Trophoblast cell (in vitro differentiated cells and primary cell): ENCODE data around the gene PALLD.
A peak's percentile ranks its signal among the peaks of the same experiment; 100 is the strongest.

Experiments
- DNase-seq, 2 donors: peaks; one replicate each; pipeline ENCODE4 v3.0.0-alpha.2; 2016
- H2AFZ ChIP-seq: 2 replicates; pipeline ENCODE4 v1.6.1; 2013; ENCODE audit warnings: low read length, moderate library complexity, mild to moderate bottlenecking; ENCODE audit not compliant: insufficient read depth, poor library complexity
- H2AK5ac ChIP-seq: 2 replicates; pipeline ENCODE4 v1.6.1; 2013; ENCODE audit warnings: mild to moderate bottlenecking, low read length
- H2BK120ac ChIP-seq: 2 replicates; pipeline ENCODE4 v1.6.1; 2013; ENCODE audit warnings: low read length, mild to moderate bottlenecking, moderate library complexity; ENCODE audit not compliant: insufficient read depth, poor library complexity
- H2BK12ac ChIP-seq: 2 replicates; pipeline ENCODE4 v1.6.1; 2013; ENCODE audit warnings: mild to moderate bottlenecking, low read length, moderate library complexity
- H2BK5ac ChIP-seq: 2 replicates; pipeline ENCODE4 v1.6.1; 2013; ENCODE audit warnings: low read length, low read depth, moderate library complexity, mild to moderate bottlenecking; ENCODE audit not compliant: poor library complexity
- H3K14ac ChIP-seq: 2 replicates; pipeline ENCODE4 v1.6.1; 2013; ENCODE audit warnings: mild to moderate bottlenecking, low read length
- H3K18ac ChIP-seq: 2 replicates; pipeline ENCODE4 v1.6.1; 2013; ENCODE audit warnings: mild to moderate bottlenecking, low read length
- H3K23ac ChIP-seq: 2 replicates; pipeline ENCODE4 v1.6.1; 2013; ENCODE audit warnings: low read length
- H3K27ac ChIP-seq: 2 replicates; pipeline ENCODE4 v1.5.1; 2013; ENCODE audit warnings: low read depth, mild to moderate bottlenecking, inconsistent platforms, low read length, moderate library complexity
- H3K27me3 ChIP-seq: 2 replicates; pipeline ENCODE4 v1.6.1; 2013; ENCODE audit warnings: inconsistent platforms, mild to moderate bottlenecking, low read length, moderate library complexity; ENCODE audit not compliant: insufficient read depth
- H3K36me3 ChIP-seq, 2 experiments: 1 replicate in 1 of 2; 2 replicates in 1 of 2; pipeline ENCODE4 v1.6.1; 2013; ENCODE audit warnings: low read length in 2 of 2, mild to moderate bottlenecking in 2 of 2, moderate library complexity in 1 of 2; ENCODE audit not compliant: insufficient read depth in 2 of 2, control insufficient read depth in 1 of 2
- H3K4ac ChIP-seq: 2 replicates; pipeline ENCODE4 v1.6.1; 2013; ENCODE audit warnings: low read depth, mild to moderate bottlenecking, low read length, moderate library complexity
- H3K4me1 ChIP-seq, 2 experiments: 1 replicate in 1 of 2; 2 replicates in 1 of 2; pipeline ENCODE4 v1.6.1; 2013; ENCODE audit warnings: low read length in 2 of 2, mild to moderate bottlenecking in 2 of 2, moderate library complexity in 1 of 2; ENCODE audit not compliant: insufficient read depth in 2 of 2, control insufficient read depth in 1 of 2
- H3K4me2 ChIP-seq: 2 replicates; pipeline ENCODE4 v1.6.1; 2013; ENCODE audit warnings: inconsistent platforms, mild to moderate bottlenecking, low read length, moderate library complexity
- H3K4me3 ChIP-seq: 2 replicates; pipeline ENCODE4 v1.5.1; 2013; ENCODE audit warnings: mild to moderate bottlenecking, low read depth, low read length, inconsistent platforms
- H3K79me1 ChIP-seq: one replicate; pipeline ENCODE4 v1.6.1; 2013; ENCODE audit warnings: low read length
- H3K79me2 ChIP-seq: 2 replicates; pipeline ENCODE4 v1.6.1; 2013; ENCODE audit warnings: low read length, mild to moderate bottlenecking; ENCODE audit not compliant: control insufficient read depth, insufficient read depth, poor library complexity
- H3K9ac ChIP-seq: 2 replicates; pipeline ENCODE4 v1.6.1; 2013; ENCODE audit warnings: mild to moderate bottlenecking, low read length
- H3K9me3 ChIP-seq: 2 replicates; pipeline ENCODE4 v1.6.1; 2013; ENCODE audit warnings: low read depth, mild to moderate bottlenecking, control low read depth, inconsistent platforms, low read length; ENCODE audit not compliant: insufficient read depth
- H4K12ac ChIP-seq: 2 replicates; pipeline ENCODE4 v1.6.1; 2013; ENCODE audit warnings: low read depth, mild to moderate bottlenecking, low read length, moderate library complexity
- H4K8ac ChIP-seq: 2 replicates; pipeline ENCODE4 v1.6.1; 2013; ENCODE audit warnings: low read depth, mild to moderate bottlenecking, low read length, moderate library complexity
- H4K91ac ChIP-seq: one replicate; pipeline ENCODE4 v1.6.1; 2013; ENCODE audit warnings: low read depth, mild to moderate bottlenecking, low read length, moderate library complexity
- WGBS: extraction: QIAGEN DNeasy Blood & Tissue Kit; methylation state at CpG from one replicate; pipeline ENCODE4 v1.1.7; 2013; ENCODE audit warnings: missing lambda C conversion rate; ENCODE audit not compliant: insufficient read length, insufficient coverage; ENCODE audit errors: extremely low coverage; 5-methylcytosine and 5-hydroxymethylcytosine counted together

The PALLD gene

DNA sequence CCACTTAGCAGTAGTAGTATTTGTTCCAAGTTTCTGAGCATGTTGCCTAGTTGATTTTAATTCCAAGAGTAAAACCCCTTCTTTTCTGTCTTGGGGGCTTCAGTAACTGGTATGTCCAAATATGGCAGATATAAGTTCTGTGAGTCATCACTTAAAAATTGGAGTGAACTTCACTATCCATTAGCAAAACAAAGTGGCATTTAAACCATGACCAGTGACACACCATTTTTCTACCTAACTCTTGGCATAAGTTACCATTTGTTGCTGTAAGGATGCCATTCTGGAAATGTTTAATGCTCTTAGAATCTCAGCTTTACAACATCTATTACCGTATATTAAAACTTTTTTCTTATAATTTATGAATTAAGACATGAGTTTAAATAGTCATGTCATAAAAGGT is 411.2 kb downstream of the PALLD start:
- no peak overlapping the region for H4K91ac ChIP-seq
- no peak overlapping the region for H3K4ac ChIP-seq
- no peak overlapping the region for H2AFZ ChIP-seq
- H3K18ac ChIP-seq = no peak overlapping the region
- no peak overlapping the region for H2AK5ac ChIP-seq
- H3K14ac ChIP-seq = no peak overlapping the region
- H3K4me3 ChIP-seq = no peak overlapping the region
- H4K8ac ChIP-seq = no peak overlapping the region
- no peak overlapping the region for H3K9ac ChIP-seq
- H3K36me3 ChIP-seq = peaks cover 14 to 25% of the 10 kb centered on the region in 2 experiments
- no peak overlapping the region for H4K12ac ChIP-seq
- H2BK5ac ChIP-seq = no peak overlapping the region
- WGBS = no CpG with 5 or more reads among the region's 1 CpG
- H2BK120ac ChIP-seq = no peak overlapping the region
- no peak overlapping the region for H3K23ac ChIP-seq
- peaks cover 3 to 5% of the 10 kb centered on the region in 2 experiments for H3K4me1 ChIP-seq
- H2BK12ac ChIP-seq = no peak overlapping the region
- no peaks in the 10 kb centered on the region for H3K9me3 ChIP-seq
- H3K27ac ChIP-seq = peak overlapping the region; percentile 18
- no peak overlapping the region for H3K4me2 ChIP-seq
- no peaks in the 10 kb centered on the region for H3K27me3 ChIP-seq
- DNase-seq = peak in 1 of 2 donors; percentile 20
- H3K79me2 ChIP-seq = no peaks in the 10 kb centered on the region
- no peaks in the 10 kb centered on the region for H3K79me1 ChIP-seq

DNA sequence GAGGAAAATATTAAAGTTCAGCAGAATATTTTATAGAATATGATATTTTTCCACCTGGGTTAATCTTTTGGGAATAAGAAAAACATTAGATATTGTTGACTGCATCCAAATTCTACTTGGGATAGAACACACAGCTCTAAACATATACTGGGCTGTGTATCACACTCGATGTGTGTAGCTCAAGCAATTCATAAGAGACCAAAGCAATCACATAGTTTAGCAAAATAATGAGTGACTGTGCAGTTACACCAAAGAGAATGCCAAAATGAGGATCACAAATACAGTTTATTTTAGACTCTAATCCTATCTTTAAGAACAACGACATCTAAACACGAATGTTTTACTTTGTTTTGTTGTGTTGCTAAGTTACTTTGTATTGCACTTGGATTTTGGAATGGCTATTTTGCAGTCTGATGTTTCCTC is 412.0 kb downstream of the PALLD start:
- Histone ChIP-seq H3K9ac (no peak overlapping the region), H2BK5ac (no peak overlapping the region), H3K4me3 (no peak overlapping the region), H3K4me1 (peaks cover 3 to 5% of the 10 kb centered on the region in 2 experiments), H3K79me2 (no peaks in the 10 kb centered on the region), H4K91ac (no peak overlapping the region), H4K8ac (no peak overlapping the region), H3K27ac (no peak overlapping the region), H3K27me3 (no peaks in the 10 kb centered on the region), H3K79me1 (no peaks in the 10 kb centered on the region), H4K12ac (no peak overlapping the region), H3K9me3 (no peaks in the 10 kb centered on the region), H3K4me2 (no peak overlapping the region), H3K36me3 (peaks cover 16 to 24% of the 10 kb centered on the region in 2 experiments), H3K4ac (no peak overlapping the region), H3K23ac (no peak overlapping the region), H2BK120ac (no peak overlapping the region), H2BK12ac (no peak overlapping the region), H3K18ac (no peak overlapping the region), H2AK5ac (no peak overlapping the region), H3K14ac (no peak overlapping the region), H2AFZ (no peak overlapping the region)
- no CpG with 5 or more reads among the region's 3 CpGs for WGBS
- DNase-seq = peak in 1 of 2 donors; percentile 25

DNA sequence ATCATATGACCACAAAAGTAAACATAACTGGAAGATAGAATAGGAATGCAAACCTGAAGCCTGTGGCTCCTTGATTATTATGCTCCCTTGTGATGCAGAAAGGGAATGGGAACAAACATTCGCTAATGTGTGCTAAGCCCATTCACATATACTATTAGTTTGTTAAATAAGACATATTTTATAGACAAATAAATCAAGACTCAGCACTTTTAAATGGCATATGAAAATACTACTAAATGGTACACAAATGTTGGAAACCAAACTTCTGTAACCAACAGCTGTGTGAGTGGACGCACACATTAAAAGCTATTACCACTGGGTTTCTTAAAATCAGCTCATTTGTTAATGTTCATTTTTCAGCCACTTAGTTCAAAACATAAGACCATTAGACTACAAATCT is 417.2 kb downstream of the PALLD start:
- H4K91ac ChIP-seq = no peak overlapping the region
- no peak overlapping the region for H3K18ac ChIP-seq
- no peaks in the 10 kb centered on the region for H3K79me2 ChIP-seq
- WGBS = no CpG with 5 or more reads among the region's 2 CpGs
- no peaks in the 10 kb centered on the region for H3K4me1 ChIP-seq
- no peak overlapping the region for H2AFZ ChIP-seq
- no peak overlapping the region for H3K4me2 ChIP-seq
- H3K9me3 ChIP-seq = no peaks in the 10 kb centered on the region
- no peak overlapping the region for H2BK120ac ChIP-seq
- H3K9ac ChIP-seq = no peak overlapping the region
- H3K36me3 ChIP-seq = peaks cover 15 to 23% of the 10 kb centered on the region in 2 experiments
- no peak overlapping the region for H3K14ac ChIP-seq
- H3K79me1 ChIP-seq = no peaks in the 10 kb centered on the region
- no peak for DNase-seq
- no peaks in the 10 kb centered on the region for H3K27me3 ChIP-seq
- H4K8ac ChIP-seq = no peak overlapping the region
- H3K4ac ChIP-seq = no peak overlapping the region
- H4K12ac ChIP-seq = no peak overlapping the region
- H3K27ac ChIP-seq = no peak overlapping the region
- H2AK5ac ChIP-seq = no peak overlapping the region
- no peak overlapping the region for H2BK5ac ChIP-seq
- H3K23ac ChIP-seq = no peak overlapping the region
- no peak overlapping the region for H2BK12ac ChIP-seq
- H3K4me3 ChIP-seq = no peak overlapping the region

DNA sequence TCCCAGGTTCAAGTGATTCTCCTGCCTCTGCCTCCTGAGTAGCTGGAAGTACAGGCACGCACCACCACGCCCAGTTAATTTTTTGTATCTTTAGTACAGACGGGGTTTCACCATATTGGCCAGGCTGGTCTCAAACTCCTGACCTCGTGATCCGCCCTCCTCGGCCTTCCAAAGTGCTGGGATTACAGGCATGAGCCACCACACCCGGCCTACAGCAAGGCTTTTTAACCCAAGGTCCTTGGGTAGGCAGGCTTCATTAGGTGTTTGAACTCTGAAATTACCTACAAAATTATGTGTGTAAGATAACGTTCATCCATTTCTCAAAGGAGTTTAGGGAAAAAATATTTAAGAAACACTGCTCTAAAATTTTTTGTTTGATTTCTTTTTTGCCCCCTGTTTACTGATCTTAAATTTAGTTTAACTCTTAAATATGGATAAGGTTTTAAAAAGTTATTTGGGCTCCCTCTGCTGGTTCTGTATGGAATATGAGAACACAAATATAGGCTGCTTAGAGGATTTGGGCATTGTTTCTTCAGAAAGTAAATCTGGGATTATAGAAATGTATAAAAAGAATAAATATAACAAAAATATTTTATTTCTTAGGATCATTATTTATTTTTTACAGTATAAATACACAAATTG is 420.4 kb downstream of the PALLD start:
- H3K79me2 ChIP-seq = no peaks in the 10 kb centered on the region
- H4K91ac ChIP-seq = no peak overlapping the region
- no peak overlapping the region for H4K12ac ChIP-seq
- H3K79me1 ChIP-seq = no peaks in the 10 kb centered on the region
- no peak overlapping the region for H3K4ac ChIP-seq
- no CpG with 5 or more reads among the region's 8 CpGs for WGBS
- H3K4me2 ChIP-seq = no peak overlapping the region
- H2BK12ac ChIP-seq = no peak overlapping the region
- no peak overlapping the region for H2AFZ ChIP-seq
- no peaks in the 10 kb centered on the region for H3K9me3 ChIP-seq
- H3K27ac ChIP-seq = no peak overlapping the region
- no peak overlapping the region for H2BK5ac ChIP-seq
- no peak overlapping the region for H2BK120ac ChIP-seq
- no peak overlapping the region for H3K14ac ChIP-seq
- H2AK5ac ChIP-seq = no peak overlapping the region
- H3K4me1 ChIP-seq = peaks cover 5 to 8% of the 10 kb centered on the region in 2 experiments
- peak in 1 of 2 donors; percentile 73 for DNase-seq
- H3K27me3 ChIP-seq = no peaks in the 10 kb centered on the region
- H3K23ac ChIP-seq = no peak overlapping the region
- no peak overlapping the region for H3K4me3 ChIP-seq
- H4K8ac ChIP-seq = no peak overlapping the region
- H3K36me3 ChIP-seq = peaks cover 20 to 27% of the 10 kb centered on the region in 2 experiments
- no peak overlapping the region for H3K9ac ChIP-seq
- no peak overlapping the region for H3K18ac ChIP-seq
